Measurements from ENCODE around the gene USP11.
"Not testable (repeated sequence)": the region's sequence is repeated elsewhere in the genome, so short reads cannot be mapped to it uniquely, and the experiment has no call there.

Gene USP11

GRCh38 chrX:47248576-47248975 is 15.8 kb downstream of the USP11 start:
- DNase-seq = no peak

- DNase-seq = no peak
Measured at GRCh38 chrX:47250017-47250347, 17.2 kb downstream of the USP11 start.

DNA sequence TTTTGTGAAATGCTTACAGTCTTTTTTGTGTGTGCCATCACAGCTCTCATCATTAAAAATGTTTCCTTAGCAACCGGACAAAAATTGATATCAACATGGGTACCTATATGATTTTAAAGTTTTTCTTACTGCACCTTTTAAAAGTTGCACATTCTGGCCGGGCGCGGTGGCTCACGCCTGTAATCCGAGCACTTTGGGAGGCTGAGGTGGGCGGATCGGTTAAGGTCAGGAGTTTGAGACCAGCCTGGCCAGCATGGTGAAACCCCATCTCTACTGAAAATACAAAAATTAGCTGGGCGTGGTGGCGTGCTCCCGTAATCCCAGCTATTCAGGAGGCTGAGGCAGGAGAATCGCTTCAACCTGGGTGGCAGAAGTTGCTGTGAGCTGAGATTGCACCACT is 24.8 kb downstream of the USP11 start:
- not testable (repeated sequence) for DNase-seq

- no peak for DNase-seq
Measured at GRCh38 chrX:47264483-47265173, 31.8 kb downstream of the USP11 start.

DNA sequence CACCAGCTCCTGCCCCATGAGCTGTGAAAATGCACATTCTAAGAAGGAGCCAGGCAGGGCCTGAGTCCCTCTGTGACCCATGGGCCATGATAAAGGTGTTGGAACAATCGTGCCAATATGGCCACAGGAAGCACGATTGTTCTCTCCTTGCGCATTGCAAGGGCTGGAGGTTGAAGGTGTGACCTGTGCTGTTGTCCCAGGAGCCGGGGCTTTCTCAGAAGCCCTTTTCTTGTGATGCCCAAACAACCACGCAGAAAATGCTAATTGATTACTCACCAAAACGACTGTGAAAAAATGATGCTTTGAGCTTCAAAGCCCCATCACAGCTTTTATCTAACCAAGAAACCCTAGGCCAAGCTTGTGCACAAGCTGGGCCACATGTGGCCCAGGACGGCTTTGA is 33.8 kb downstream of the USP11 start:
- no peak for DNase-seq

- no peak for DNase-seq
Measured at GRCh38 chrX:47272013-47272408, 39.2 kb downstream of the USP11 start.

- DNase-seq = no peak
Measured at GRCh38 chrX:47273011-47273730, 40.4 kb downstream of the USP11 start.

DNA sequence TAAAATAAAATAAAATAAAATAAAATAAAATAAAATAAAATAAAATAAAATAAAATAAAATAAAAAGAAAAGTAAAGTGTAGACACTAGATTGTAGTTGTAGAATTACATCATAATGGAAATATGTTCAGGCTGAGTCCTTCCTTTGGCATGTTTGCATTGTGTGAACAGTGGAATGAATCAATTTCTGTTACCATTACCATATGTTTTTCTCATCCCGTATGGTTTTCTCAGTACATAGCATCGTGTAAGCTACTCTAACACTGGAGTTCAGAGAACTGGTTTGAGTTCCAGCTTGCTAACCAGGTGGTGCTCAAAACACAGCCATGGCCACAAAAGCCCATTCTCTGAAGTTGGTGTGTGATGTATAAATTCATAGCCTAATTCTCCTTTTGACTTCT is 45.9 kb downstream of the USP11 start:
- DNase-seq = no peak

DNA sequence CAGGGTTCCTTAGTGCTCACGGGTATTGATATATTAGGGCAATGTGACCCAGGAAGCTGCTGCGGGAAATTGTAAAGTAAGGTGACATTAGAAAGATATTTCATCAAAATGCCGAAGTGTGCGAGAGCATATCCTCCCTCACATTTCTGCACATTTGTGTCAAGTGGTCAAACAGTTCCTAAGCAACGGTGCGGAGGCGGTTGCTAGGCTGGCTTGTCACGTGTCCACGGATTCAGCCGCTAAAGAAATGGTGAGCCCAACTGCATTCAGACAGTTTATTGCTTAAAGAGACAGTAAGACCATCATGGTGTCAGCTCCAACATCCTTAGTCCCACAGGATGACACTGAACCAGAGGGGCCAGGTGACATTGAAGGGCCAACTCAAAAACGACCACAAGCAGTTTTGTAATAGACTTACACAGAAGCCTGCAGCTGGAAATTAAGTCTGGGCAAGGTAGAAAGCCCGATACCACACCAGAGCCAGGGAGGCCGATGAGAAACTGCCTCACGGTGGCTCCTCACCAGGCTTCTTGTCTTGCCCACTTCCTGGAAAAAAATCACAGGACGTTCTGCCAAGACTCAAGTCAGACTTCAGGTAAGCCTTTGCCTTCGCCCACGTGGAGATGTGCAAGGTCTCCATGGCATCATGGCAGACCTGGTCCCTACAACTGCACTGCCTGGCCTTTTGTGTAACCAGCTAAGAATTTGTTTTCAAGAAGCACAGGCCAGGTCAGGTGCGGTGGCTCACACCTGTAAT is 50.4 kb downstream of the USP11 start:
- DNase-seq = peak; percentile 12

DNA sequence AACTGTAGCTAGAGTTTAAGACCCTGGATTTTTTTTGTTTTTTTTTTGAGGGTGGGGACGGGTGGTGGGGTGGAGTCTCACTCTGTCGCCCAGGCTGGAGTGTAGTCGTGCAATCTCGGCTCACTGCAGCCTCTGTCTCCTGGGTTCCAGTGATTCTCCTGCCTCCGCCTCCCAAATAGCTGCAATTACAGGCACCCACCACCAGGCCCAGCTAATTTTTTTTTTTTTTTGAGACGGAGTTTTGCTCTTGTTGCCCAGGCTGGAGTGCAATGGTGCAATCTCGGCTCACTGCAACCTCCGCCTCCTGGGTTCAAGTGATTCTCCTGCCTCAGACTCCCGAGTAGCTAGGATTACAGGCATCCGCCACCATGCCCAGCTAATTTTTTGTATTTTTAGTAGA is 51.8 kb downstream of the USP11 start:
- DNase-seq = not testable (repeated sequence)

DNA sequence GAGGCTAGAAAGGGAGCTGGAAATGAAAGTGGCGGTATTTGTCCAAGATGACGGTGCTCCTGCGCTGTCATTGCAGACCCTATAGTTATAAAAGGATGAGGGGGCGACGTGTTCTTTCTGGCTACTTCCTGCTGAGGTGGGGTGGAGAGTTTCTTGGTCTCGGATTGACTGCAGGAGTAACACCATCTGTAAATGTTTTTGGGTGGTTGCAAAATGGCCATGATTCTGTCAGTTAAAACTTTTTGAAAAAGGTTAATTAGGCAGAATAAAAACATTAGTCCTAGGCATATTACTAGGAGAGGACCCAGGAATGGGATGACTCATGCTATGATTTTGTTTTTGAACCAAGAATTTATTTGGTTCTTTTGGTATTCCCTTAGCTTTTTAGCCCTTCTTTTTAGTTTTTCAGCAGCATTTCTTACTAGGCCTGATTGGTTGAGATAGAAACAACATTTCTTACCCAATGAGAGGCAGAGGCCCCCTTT is 53.1 kb downstream of the USP11 start:
- DNase-seq = no peak

DNA sequence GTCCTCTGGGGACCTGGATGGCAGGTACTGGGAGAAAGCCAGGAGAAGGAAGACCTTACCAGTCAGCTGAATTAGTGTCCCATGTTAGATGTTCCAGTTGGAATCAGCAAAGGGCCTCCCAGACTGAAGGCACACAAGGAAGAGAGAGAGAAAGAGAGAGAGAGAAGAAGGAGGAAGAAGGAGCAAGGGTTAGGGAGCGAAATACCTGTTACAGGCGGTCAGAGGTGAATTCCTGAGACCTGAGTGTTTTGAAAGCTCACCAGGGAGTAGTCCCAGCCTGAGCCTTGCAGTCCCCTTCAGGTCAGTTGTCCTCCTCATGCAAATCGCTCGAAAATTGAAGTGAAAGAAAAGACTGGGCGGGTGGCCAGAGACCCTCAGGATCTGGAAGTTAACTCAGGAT is 60.3 kb downstream of the USP11 start:
- no peak for DNase-seq

- DNase-seq = no peak
Measured at GRCh38 chrX:47296766-47297365, 64.1 kb downstream of the USP11 start.

DNA sequence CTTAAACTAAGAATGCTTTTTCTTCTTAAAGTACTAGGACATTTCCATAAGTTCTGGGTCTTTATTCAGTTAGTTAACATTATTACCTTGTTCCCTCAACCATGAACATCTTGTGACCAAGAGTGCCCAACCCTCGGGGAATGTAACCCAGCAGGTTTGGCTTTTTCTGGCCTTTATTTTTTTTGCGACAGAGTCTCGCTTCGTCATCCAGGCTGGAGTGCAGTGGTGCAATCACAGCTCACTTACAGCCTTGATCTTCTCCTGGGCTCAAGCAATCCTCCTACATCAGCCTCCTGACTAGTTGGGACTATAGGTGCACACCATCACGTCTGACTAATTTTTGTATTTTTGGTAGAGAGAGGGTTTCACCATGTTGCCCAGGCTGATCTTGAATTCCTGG is 65.1 kb downstream of the USP11 start:
- no peak for DNase-seq
